OCI-LY7 (cell line): ENCODE measurements around the gene TAOK3.

Experiments used
- EZH2phosphoT487 ChIP-seq: fragments of 200-600 bp; sonication (generic); IDR thresholded peaks from 2 replicates; pipeline ENCODE4 v1.6.1; 2018; ENCODE audit warnings: low read depth, borderline replicate concordance, mild to moderate bottlenecking, mixed run types, antibody characterized with exemption, low read length, moderate library complexity, mixed read lengths
- TF ChIP-seq, protein P1 (sequence below): fragments of 200-600 bp; sonication (generic); conservative IDR thresholded peaks from 2 replicates; pipeline ENCODE4 v1.5.1; 2014; ENCODE audit warnings: mild to moderate bottlenecking, antibody characterized with exemption, low read length, moderate library complexity, mixed read lengths

DNA sequence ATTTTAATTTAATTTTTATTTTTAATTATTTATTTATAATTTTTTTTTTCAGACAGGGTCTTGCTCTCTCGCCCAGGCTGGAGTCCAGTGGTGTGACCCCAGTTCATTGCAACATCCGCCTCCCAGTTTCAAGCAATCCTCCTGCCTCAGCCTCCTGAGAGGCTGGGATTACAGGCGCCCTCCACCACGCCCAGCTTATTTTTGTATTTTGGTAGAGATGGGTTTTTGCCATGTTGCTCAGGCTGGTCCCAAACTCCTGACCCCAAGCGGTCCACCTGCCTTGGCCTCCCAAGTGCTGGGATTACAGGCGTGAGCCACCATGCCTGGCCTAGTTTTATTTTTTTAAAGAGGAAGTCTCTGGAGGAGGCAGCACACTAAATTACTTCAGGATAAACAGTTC, 250.4 kb downstream of the TAOK3 start:
- TF ChIP-seq, protein P1, sequence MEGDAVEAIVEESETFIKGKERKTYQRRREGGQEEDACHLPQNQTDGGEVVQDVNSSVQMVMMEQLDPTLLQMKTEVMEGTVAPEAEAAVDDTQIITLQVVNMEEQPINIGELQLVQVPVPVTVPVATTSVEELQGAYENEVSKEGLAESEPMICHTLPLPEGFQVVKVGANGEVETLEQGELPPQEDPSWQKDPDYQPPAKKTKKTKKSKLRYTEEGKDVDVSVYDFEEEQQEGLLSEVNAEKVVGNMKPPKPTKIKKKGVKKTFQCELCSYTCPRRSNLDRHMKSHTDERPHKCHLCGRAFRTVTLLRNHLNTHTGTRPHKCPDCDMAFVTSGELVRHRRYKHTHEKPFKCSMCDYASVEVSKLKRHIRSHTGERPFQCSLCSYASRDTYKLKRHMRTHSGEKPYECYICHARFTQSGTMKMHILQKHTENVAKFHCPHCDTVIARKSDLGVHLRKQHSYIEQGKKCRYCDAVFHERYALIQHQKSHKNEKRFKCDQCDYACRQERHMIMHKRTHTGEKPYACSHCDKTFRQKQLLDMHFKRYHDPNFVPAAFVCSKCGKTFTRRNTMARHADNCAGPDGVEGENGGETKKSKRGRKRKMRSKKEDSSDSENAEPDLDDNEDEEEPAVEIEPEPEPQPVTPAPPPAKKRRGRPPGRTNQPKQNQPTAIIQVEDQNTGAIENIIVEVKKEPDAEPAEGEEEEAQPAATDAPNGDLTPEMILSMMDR: no peak
- no peak for TF ChIP-seq EZH2phosphoT487
